BJ (cell line): ENCODE data around the gene CIB4. TPM values are rescaled to one million over a fixed set of nuclear protein-coding genes. Genes with fewer than 3 reads are reported as not detected.
"Not testable (repeated sequence)": the region's sequence is repeated elsewhere in the genome, so short reads cannot be mapped to it uniquely, and the experiment has no call there.

Experiments
- CTCF ChIA-PET: fragments of 350-600 bp; formaldehyde crosslinking; extraction: SDS; loops from one replicate; lab custom pipeline; 2021; ENCODE audit warnings: antibody characterized with exemption, inconsistent platforms; lab: Yijun Ruan, JAX
- POLR2A ChIA-PET: fragments of 300-600 bp; sonication (Branson Sonifier 250); formaldehyde crosslinking; extraction: SDS; loops from one replicate; lab custom pipeline; 2021; ENCODE audit warnings: antibody characterized with exemption; lab: Charles Lee
- DNase-seq: peaks from one replicate; pipeline ENCODE4 v3.0.0-alpha.2; 2011; ENCODE audit warnings: low read depth
- H3K27me3 ChIP-seq: 2 replicates; pipeline ENCODE4 v1.6.0; 2011; ENCODE audit warnings: low read length; ENCODE audit not compliant: control insufficient read depth, insufficient read depth
- H3K36me3 ChIP-seq: 2 replicates; pipeline ENCODE4 v1.5.1; 2011; ENCODE audit warnings: low read length; ENCODE audit not compliant: control insufficient read depth, insufficient read depth
- H3K4me3 ChIP-seq: 2 replicates; pipeline ENCODE4 v1.5.1; 2011; ENCODE audit warnings: low read depth, mild to moderate bottlenecking, control low read depth, low read length
- polyA plus RNA-seq: library from polyadenylated mRNA; depleted of rRNA; stranded (reverse); fragments of >200 nt; gene quantifications from 2 replicates; pipeline ENCODE4 v1.2.3, GENCODE V29; 2011
- TF ChIP-seq, protein P1 (sequence below): IDR thresholded peaks from 2 replicates; pipeline ENCODE4 v1.5.1; 2011; ENCODE audit warnings: low read depth, mild to moderate bottlenecking, control low read depth, inconsistent platforms, low read length, moderate library complexity; ENCODE audit not compliant: insufficient read depth

CIB4 gene
- polyA plus RNA-seq, 1 experiment = not detected

GRCh38 chr2:26570083-26570430 lies 71.1 kb downstream of the CIB4 start:
- CTCF ChIA-PET = interaction anchor here (0.9 kb wide), 1 partner anchor 8 kb away, joined by 3 read pairs; no protein-coding TSS in a partner anchor
- H3K36me3 ChIP-seq = no peaks in the 10 kb centered on the region
- DNase-seq = no peak
- POLR2A ChIA-PET = no interaction called here
- peaks cover 12% of the 10 kb centered on the region for H3K27me3 ChIP-seq
- TF ChIP-seq, protein P1, sequence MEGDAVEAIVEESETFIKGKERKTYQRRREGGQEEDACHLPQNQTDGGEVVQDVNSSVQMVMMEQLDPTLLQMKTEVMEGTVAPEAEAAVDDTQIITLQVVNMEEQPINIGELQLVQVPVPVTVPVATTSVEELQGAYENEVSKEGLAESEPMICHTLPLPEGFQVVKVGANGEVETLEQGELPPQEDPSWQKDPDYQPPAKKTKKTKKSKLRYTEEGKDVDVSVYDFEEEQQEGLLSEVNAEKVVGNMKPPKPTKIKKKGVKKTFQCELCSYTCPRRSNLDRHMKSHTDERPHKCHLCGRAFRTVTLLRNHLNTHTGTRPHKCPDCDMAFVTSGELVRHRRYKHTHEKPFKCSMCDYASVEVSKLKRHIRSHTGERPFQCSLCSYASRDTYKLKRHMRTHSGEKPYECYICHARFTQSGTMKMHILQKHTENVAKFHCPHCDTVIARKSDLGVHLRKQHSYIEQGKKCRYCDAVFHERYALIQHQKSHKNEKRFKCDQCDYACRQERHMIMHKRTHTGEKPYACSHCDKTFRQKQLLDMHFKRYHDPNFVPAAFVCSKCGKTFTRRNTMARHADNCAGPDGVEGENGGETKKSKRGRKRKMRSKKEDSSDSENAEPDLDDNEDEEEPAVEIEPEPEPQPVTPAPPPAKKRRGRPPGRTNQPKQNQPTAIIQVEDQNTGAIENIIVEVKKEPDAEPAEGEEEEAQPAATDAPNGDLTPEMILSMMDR = no peak
- no peak overlapping the region for H3K4me3 ChIP-seq

DNA sequence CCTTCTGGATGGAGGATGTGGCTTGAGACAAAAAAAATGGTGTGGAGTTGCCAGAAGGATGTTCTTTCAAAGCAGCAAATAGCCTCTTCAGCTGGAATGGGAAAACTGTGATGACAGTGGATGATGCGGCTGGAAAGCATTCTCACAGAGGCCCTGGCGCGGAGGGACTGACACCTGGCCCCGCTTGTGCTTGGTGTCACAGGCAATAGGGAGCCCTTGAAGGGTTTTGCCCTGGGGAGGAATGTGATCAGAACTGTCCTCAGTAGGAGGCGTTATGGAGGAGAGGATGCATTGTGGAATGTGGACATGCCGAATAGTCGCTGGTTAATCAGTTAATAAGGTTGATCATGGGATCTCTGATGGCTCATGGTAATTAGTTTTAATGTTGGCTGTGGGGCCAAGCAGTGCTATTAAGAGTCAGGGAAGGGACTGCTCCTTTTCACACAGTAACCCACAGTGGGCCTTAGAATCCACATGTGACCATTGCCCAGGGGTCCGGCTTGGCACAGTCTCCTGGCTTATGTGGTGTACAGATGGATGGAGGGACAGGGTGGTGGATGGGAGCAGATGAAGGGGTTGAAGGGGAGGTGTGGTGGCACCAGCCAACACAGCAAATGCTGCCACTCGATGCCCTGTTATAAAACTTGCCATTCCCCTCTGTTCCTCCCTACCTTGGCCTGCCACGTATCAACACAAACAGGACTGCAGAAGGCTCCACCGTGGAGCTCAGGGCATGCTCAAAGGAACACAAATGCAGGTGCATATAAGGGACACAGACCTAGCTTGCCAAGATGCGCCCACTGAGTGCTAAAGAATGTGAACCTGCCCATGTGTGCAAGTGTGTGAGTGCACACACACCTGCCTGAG lies 71.7 kb downstream of the CIB4 start:
- DNase-seq = no peak
- ChIA-PET CTCF (interaction anchor here (0.9 to 1.6 kb wide), 2 partner anchors 8 kb away, joined by 3 to 4 read pairs; no protein-coding TSS in a partner anchor), POLR2A (no interaction called here)
- Histone ChIP-seq H3K36me3 (no peaks in the 10 kb centered on the region), H3K27me3 (peaks cover 14% of the 10 kb centered on the region), H3K4me3 (no peak overlapping the region)
- TF ChIP-seq, protein P1 = no peak

GRCh38 chr2:26568076-26568890 lies 72.9 kb downstream of the CIB4 start:
- H3K36me3 ChIP-seq = no peaks in the 10 kb centered on the region
- H3K4me3 ChIP-seq = no peak overlapping the region
- DNase-seq = no peak
- TF ChIP-seq, protein P1 = no peak
- CTCF ChIA-PET = interaction anchor here (1.6 kb wide), 1 partner anchor 9 kb away, joined by 4 read pairs; no protein-coding TSS in a partner anchor
- H3K27me3 ChIP-seq = peaks cover 25% of the 10 kb centered on the region
- POLR2A ChIA-PET = no interaction called here

GRCh38 chr2:26567534-26567933 lies 73.6 kb downstream of the CIB4 start:
- no peak for DNase-seq
- Histone ChIP-seq H3K27me3 (peaks cover 31% of the 10 kb centered on the region), H3K36me3 (no peaks in the 10 kb centered on the region), H3K4me3 (no peak overlapping the region)
- ChIA-PET CTCF (interaction anchor here (1.6 kb wide), 1 partner anchor 10 kb away, joined by 4 read pairs; no protein-coding TSS in a partner anchor), POLR2A (no interaction called here)
- TF ChIP-seq, protein P1 = no peak

GRCh38 chr2:26566731-26567130 lies 74.4 kb downstream of the CIB4 start:
- H3K36me3 ChIP-seq, H3K4me3 ChIP-seq, DNase-seq, POLR2A ChIA-PET: not testable (repeated sequence)
- CTCF ChIA-PET = interaction anchor here (1.3 kb wide), 1 partner anchor 11 kb away, joined by 6 read pairs; no protein-coding TSS in a partner anchor
- peaks cover 35% of the 10 kb centered on the region for H3K27me3 ChIP-seq
